HG03442 (cell line): ENCODE data around the gene AMZ1.
"Not testable (repeated sequence)": the region's sequence is repeated elsewhere in the genome, so short reads cannot be mapped to it uniquely, and the experiment has no call there.

ENCODE experiments used
- ATAC-seq: cut with Tn5 transposase; IDR thresholded peaks from one replicate; pipeline ENCODE4 v1.9.1; 2021; ENCODE audit warnings: mild to moderate bottlenecking, moderate library complexity; ENCODE audit not compliant: unreplicated experiment

The AMZ1 gene

DNA sequence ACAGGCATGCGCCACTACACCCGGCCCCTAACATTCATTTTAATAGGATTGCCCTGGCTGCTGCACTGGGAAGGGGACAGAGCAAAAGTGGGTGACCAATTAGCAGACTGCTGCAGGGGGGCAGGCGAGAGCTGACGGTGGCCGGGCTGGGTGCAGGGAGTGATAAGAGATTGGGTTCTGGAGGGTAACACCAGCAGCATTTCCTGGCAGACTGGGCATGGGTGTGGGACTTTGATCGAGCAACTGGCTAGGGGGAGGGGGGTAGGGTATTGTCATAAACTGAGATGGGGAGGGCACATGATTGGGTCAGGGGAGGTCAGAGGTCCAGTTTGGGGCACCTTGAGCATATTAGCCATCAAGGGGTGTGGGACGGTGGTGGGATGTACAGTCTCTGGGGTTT is 20.2 kb upstream of the AMZ1 start:
- ATAC-seq = no peak

DNA sequence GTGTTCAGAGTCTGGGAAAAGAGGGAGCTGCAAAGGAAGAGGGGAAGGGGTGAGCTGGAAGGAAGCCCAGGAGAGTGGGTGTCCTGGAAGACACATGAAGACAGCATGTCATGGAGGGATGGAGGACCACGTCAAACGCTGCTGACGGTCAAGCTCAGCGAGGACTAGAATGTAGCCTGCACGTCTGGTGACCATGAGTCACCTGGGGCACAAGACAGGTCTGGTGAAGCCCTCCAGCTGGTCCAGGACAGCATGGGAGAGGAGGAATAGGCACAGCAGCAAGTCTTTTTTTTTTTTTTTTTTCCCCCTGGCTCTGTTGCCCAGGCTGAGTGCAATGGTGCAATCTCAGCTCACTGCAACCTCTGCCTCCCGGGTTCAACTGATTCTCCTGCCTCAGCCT is 19.6 kb upstream of the AMZ1 start:
- ATAC-seq = no peak

DNA sequence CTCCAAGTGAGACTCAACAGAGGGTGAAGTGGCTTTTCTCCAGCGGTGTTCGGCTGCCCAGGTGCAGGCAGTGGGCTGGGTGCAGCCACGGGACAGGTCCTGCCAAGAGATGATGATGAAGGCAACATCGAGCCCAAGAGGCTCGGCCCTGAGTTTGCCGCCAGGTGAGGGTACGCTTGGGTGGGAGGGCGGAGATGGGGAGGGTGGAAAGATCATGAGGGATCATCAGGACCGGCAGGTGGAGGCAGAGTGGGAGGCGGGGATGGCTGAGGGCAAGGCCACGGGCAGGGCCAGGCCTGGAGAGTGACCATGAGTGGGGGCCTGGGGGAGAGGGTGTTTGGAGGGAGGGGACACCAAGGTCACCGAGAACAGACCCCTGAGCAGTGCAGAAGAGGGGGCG is 17.8 kb upstream of the AMZ1 start:
- ATAC-seq = no peak

DNA sequence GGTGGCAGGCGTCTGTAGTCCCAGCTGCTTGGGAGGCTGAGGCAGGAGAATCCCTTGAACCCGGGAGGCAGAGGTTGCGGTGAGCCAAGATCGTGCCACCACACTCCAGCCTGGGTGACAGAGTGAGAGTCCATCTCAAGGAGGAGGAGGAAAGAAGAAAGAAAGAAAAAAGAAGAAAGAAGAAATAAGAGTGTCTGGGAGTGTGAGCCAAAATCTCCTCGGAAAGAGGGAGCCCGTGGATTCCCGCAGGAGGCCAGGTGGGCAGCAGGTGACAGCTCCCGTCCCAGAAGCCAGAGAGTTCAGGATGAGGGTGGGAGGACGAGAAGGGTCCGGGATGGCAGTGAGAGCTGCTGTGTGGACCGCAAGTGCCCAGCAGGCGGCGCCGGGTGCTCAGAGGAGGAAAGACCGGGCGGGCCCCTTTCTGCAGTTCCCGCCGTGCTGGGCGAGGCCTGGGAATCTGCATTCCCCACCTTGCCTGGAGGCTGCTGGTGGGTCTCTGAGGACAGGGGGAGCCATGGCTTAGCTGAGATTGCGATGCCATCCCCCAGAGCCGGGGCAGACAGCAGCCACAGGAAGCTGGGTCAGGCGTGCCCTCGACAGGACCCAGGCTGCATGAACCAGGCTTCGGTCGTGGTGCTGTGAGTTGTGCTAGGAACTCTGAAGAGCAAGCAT is 17.1 kb upstream of the AMZ1 start:
- ATAC-seq = no peak

DNA sequence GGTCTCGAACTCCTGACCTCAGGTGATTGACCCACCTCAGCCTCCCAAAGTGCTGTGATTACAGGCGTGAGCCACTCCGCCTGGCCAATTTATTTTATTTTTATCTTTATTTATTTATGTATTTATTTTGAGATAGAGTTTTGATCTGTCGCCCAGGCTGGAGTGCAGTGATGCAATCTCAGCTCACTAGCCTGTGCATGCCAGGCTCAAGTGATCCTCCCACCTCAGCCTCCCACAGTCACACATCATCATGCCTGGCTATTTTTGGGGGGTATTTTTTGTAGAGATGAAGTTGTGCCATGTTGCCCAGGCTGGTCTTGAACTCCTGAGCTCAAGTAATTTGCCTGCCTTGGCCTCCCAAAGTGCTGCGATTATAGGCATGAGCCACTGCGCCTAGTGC is 14.8 kb upstream of the AMZ1 start:
- not testable (repeated sequence) for ATAC-seq

DNA sequence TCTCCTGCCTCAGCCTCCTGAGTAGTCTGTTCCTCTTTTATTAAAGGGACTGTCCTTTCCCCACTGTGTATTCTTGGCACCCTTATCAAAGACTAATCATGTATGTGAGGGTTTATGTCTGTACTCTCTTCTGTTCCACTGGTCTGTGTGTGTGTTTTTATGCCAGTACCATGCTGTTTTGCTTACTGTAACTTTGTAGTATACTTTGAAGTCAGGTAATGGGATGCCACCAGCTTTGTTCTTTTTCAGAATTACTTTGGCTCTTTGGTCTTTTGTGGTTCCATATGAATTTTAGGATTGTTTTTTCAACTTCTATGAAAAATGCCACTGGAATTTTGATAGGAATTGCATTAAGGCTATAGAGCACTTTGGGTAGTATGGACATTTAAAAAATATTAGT is 14.1 kb upstream of the AMZ1 start:
- ATAC-seq = no peak

DNA sequence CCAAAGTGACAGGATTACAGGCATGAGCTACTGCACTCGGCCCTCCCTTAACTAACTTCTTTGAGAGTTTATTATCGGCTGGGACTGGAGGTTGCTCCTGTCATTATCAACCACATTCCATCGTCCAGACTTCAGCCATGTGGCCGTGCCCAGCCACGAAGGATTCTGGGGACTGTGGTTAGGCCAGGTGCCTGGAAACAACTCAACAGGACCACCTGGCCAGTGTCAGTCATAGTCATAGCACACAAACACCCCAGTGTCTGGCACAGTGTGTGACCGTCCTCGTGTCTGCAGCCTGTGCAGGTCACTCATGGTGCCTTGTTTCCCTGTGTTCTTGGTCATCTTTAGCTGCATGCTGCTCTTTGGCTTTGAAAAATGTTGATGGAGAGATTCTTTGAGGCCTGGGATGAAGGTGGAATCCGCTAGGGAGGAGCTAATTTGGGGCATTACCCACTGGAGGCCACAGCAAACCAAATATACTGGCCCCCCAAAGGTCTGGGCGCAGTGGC is 12.7 kb upstream of the AMZ1 start:
- ATAC-seq = no peak

DNA sequence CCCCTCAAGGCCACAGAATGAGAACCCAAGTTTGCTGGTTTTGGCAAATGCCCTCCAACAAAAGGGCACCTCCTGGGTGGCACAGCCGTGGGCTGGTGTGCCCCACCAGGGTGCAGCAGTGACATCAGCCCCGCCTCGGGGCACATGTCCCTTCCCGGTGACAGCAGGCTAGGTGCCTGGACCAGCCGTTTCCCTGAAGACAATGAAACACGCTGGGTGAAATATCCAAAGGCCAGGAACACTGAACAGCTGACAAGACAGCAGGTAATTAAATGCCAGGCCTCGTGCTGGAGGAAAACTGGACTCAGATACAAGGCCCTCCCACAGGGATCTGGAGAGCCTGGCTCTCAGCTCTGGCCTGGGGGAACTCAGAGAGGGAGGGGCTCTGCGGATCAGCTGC is 11.4 kb upstream of the AMZ1 start:
- not testable (repeated sequence) for ATAC-seq

DNA sequence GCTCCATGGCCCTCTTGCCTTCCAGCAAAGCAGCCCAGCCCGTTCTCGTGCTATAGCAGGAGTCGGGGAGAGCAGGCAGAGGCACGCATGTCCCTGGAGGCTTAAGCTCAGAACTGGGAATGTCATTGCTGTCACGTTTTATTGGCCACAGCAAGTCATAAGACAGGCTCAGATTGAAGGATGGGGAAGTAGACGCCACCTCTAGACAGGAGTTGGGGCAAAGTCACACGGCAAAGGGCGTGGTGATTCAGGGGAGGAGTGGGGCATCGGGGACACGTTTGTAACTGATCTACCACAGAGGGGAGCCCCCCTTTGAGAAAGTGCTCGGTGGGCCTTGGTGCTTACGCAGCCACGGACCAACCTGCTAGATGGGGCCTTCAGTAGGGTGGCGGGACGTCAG is 9.5 kb upstream of the AMZ1 start:
- ATAC-seq = not testable (repeated sequence)

DNA sequence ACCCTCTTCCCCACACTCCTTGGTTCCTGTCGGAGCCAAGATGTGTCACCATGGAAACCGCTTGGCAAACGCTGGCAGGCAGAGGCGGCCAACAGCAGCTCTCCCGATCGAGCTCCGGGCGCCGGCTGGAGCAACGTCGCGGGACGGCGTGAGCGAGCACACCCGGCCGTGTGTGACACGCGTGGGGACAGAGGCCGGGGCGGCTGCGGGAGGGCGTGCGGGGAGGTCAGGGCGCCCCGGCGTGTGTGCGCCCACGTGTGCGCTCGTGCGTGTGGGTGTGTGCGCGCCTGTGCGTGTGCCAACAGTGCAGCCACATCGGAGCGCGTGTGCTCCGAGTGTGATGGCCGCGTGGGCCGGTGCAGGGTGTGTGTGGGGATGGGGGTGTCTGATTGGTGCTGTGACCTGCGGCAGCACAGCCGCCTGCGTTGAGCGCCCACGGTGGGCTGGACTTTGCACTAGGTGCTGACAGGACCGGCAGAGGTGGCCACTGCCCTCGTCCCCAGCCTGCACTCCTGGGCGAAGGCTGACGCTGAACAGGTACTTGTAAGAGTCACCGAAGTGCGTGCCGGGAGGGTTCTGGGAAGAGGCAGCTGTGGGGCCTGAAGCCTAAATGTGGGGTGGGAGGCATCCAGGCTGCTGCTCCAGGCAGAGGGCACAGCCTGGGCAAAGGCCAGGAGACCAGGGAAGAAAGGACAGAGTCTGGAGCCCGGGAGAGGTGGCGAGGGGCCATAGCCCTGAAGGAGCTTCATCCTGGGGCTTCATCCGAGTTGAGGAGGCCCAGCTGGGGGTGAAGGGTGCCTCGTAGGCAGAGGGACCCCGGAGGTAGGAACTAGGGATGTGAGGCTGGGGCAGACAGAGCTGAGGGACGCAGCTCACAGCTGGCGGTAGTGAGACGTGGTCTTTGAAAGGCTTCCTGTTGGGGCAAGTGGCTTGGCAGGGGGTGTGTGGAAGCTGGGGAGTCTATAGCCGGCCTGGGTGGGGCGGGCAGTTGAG is 8.6 kb upstream of the AMZ1 start:
- not testable (repeated sequence) for ATAC-seq

DNA sequence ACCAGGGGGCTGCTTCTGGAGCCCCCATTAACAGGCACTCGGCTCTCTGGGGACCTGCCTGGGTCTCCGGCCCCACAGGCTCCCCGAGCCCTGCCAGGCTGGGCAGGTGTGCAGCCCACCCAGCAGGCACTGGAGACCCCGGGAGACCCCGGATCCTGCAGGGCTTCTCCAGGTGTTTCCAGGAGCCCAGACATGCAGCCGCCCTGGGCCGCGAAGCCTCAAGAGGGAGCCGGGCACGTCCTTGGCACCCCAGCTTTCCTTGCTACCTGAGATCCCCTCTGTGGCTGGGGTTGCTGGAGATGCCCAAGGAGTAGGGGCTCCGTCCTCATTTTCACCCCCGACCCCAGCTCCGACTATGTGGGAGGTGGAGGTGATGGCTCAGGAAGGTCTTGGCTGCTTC is 7.7 kb upstream of the AMZ1 start:
- ATAC-seq = no peak

DNA sequence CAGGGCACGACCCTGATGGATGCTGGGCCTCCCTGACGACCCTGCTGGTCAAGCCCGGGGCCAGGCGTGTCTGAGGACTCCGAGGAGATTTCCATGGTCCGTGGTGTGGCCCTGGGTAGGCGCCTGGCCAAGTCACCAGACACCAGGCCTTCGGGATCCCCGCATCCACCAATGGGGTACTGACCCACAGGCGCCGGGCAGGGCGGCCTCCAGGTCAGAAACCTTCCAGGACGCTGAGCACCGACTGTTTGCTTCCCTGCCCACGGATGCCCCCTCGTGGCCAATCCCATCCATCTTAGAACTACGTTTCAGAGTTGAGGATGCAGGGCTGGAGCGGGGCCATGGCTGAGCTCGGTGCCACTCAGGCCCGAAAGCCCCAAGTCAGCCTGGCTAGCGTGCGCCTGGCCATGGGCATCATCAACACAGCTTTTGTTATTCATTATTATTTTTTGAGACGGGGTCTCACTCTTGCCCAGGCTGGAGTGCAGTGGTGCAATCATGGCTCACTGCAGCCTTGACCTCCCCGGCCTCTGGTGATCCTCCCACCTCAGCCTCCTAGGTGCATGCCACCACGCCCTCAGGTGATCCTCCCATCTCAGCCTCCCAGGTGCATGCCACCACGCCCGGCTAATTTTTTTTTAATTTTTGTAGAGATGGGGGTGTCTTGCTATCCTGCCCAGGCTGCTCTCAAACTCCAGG is 7.1 kb upstream of the AMZ1 start:
- ATAC-seq = no peak

DNA sequence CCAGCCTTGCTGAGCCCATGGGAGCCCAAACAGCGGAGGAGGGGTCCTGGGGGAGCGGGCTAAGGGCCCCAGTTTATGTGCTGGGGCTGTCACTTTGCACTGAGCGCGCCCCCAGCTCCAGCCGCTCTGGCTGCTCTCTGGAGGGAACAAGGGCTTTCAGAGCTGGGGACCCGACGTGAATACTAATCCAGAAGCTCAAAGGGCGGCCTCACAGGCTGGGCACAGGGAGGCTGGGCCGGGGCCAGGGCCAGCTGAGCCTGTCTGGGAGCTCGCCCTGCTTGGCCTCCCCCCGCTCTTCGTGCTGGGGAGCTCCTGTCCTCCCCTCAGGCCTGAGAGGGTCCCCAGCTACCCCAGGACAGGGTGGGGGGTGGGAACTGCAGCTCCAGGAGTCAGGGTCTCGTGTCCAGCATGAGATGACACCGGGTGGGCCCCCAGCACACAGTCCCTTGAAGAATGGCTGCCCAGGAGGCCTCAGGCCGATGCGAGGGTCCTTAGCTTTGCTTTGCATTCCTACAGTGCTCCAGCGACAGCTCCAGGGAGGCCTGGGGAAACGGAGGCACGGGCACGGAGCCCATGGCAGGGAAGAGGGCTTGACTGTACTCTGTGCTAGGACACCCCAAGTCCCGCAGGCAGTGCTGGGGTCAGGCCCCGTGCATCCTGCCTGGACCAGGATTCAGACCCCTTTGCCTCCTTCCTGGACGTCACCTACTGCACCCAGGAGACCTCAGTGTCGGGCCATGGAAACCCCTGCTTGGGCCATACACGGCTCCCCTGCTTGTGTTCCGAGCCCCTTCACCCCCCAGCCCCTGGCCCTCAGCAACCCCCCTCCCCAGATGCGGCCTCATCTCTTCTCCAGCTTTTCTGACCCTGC is 5.8 kb upstream of the AMZ1 start:
- ATAC-seq = no peak

DNA sequence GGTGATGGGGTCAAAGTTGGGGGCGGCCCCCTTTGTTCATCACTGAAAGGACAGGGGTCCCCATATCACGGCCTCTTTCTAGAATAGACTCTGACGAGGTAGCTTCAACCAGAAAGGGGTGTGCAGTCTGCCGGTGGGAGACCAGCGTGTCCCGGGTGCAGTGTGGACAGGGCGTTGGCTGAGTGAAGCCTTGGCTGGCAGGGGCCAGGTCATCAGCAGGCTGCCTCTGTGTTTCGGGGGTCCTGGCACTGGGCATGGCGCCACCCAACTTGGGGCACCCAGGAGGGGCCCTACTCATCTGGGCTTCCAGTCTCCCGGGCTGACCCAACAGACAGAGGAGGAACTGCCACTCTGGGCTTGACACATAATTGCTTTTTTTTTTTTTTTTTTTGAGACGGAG is 3.5 kb upstream of the AMZ1 start:
- no peak for ATAC-seq

DNA sequence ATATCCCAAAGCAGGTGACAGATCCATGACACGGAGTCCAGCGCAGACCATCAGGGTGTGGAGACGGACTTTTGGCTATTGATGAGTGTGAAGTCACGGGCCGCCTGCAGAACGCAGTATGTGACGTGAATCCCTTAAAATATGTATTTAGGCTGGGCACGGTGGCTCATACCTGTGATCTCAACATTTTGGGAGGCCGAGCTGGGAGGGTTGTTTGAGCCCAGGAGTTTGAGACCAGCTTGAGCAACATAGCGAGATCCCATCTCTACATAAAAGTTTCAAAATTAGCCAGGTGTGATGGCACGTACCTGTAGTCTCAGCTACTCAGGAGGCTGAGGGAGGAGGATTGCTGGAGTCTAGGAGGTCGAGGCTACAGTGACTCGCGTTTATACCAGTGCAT is 1.9 kb upstream of the AMZ1 start:
- ATAC-seq = no peak

DNA sequence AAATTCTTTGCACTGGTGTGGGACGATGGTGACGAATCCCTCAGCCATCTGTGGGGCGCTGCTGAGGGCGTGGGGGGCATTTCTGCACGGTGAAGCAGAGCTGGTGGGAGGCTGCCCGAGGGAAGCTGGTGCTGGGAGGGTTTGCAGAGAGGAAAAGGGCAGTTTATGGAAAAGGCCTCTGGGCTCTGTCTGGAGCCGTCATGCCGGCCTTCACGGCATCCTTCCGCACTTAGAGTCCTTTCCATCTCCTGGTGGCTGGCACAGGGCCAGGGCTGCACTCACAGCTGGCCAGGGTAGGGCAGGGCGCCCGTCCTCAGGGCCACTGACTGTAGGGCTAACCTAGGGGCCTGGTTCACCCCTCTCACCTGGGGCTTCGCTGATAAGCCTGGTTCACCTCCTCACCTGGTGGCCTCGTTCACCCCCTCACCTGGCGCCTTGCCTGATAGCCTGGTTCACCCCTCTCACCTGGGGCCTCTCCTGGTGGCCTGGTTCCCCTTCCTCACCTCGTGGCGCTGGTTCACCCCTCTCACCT is 598 bp upstream of the AMZ1 start:
- no peak for ATAC-seq

DNA sequence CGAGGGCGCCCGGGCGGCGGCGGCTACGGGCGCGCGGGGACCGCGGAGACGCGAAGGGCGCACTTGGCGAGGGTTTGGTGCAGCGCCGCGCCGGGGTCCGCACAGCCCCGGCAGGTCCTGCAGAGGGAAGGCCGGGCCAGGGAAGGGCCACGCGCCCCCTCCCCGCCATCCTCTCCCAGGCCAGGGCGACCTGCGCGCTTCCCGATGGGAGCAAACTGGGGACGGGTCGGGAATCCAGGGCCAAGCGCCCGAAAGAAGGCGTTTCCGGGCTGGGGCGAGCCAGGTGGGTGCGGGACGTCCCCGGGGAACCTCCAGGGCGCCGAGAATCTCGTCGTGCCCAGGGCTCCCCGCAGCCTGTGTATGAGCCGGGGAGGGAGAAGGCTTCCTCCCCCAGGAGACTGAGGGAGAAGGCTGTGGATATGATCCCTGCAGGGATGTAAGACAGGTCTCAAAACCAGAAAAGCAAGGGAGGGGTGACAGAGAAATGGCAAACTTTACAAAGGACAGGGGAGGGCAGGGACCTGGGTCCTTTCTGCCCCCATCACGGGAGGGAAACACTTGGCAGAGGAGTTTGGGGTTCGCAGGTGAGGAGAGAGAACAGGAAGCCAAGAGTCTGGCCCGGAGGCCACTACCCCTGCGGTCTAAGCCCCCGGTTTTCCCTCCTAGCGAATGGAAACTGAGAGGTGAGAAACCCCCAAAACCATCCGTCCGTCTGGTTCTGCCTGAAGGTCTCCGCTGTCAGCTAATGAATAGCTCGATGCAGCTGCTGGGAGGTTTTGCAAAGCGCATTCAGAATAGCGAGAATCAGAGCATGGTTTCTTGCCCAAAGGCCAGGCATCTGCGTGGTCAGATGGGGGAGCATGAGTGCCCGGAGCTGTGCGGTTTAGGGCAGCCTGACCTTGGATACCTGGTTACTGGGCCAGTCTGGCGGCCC is 674 bp downstream of the AMZ1 start:
- peak; percentile 79 for ATAC-seq

DNA sequence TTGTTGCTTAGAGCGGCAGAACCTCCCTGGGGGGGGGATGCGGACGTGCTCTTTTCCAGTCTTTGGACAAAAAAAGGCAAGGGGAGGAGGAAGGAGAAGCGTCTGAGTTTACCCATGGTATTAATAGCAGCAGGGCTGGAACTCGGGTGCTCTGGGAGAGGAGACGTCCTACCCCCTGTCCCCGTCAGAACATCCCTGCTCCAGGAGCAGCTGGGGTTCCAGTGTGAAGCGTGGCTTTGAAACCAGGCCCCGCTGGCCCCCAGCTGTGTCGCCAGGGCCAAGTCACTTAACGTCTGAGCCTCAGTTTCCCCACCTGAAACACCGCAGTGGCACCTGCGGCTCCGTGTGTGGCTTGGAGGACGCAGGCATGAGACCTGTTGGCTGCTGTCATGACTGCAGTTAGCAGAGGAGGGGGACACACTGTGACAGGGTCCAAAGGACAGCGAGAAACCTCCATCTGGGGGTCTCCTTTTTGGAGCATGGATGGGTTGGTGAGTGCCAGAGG is 1.4 kb downstream of the AMZ1 start:
- ATAC-seq = no peak
